GM21390 (cell line): ENCODE data around the gene RTKN2.

ENCODE experiments used
- ATAC-seq: cut with Tn5 transposase; IDR thresholded peaks from one replicate; pipeline ENCODE4 v1.9.1; 2021; ENCODE audit not compliant: unreplicated experiment

Gene RTKN2

DNA sequence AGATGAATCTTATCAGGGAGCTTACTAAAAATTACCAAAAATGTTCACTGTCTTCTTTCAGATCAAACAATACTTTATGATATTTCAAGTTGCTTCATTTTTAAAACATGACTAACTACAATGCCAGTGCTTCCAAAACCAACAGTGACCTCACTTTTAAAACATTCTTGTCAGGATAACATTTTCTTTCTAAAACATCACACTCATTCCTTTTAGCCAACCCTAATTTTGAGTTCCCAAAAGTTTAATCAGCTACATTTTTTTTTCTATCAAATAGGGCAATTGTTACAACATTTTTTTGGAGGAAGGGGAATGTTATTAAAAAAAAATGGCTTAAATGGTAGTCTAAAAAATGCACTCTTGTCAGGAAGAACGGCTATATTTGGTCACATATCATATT, 37.3 kb downstream of the RTKN2 start:
- ATAC-seq: no peak

GRCh38 chr10:62230344-62231121, 38.1 kb downstream of the RTKN2 start:
- ATAC-seq: no peak

DNA sequence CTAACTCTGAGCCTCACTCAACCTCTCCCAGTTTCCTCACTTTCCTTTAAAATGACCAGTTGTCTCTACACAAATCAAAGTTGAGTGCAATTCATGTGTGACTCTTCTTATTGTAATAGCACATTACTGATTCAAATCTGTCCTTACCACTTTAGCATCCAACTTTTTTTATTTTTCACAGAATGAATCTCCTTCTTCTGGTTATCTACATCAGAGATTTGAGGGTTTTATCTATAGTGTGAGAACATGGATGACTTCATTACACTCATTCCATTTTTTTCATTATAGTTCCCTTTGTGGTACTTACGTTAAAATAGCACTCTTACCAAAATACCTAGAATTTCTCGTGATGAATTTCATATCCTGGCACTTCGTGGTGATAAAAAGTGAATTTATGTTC, 43.3 kb downstream of the RTKN2 start:
- ATAC-seq: no peak

DNA sequence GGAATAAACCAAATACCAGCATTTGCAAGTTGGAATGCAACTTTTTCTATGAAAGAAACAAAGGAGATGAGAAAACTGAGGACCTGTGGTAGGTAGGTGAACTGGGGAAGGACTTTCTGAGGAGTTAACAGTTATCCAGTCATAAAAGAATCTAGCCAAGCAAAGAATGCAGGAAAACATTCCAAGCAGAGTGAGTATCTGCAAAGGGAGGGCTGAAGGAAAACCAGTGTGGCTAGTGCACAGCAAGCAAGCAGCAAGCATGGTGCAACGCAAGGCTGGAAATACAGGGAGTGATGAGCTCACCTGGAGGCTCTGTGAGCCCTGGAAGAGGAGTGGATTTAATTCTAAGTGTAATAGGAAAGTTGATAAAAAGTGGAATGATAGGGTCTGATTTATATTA, 44.0 kb downstream of the RTKN2 start:
- ATAC-seq: no peak

DNA sequence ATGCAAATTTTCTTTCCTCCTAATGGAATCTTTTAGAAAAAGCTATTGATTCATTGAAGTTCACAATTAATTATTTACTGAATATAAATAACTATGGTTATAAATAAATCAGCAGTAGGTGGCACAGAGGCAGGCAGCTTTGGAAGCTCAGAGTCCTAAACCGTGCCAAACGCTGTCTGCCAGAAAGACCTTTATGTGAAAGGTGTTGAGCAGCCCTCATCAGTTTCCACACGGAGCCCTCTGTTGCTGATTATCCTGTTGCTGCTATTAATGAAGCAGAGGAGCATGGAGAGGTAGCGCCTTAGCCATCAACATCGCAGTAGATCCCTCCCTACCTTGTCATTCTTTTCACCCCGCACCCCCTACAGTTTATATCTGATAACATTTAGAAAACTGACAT, 51.0 kb downstream of the RTKN2 start:
- ATAC-seq: no peak

- ATAC-seq: no peak
Observed at GRCh38 chr10:62214364-62214874, 54.2 kb downstream of the RTKN2 start.

DNA sequence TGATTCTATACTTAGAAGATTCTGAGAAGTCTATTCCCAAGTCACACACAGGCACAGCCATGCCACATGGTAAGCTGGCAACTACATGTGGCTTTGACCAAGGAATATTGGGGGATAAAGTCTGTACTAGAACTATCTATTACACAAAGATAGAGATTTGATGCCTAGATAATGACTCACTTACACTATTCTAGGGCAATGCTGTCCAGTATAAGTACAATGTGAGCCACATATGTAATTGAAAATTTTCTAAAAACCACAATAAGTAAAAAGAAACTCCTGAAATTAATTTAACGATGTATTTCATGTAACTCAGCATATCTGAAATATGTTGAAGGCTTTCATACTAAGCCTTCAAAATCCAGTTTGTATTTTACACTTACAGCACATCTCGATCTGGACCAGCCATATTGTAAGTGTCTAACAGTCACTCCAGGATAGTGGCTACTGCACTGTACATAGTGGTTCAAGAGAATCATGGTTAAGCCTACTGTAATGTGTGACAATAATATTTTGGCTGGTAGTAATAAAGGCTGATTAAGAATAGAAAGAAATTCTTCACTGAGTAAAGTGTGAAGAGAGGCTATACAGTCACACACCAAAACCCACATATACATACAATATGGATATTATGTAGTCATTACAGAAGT, 62.8 kb downstream of the RTKN2 start:
- ATAC-seq: no peak

DNA sequence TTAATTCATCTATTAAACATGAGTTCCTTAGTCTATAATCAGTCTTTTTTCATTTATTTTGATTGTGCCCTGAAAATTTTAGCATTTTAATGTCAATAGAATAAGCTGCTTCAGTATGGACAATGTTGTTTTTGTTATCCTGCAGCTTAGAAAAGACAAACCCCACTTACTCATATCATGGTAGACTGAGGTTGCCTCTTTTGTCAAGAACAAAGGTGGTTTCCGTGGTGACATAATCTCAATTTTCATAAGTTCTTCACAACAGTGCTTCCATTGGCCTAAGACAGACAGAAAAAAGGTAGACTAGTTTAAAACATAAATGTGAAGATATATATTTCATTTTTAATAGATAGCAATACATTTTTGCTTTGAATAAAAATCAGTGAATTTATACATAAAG, 69.1 kb downstream of the RTKN2 start:
- no peak for ATAC-seq

DNA sequence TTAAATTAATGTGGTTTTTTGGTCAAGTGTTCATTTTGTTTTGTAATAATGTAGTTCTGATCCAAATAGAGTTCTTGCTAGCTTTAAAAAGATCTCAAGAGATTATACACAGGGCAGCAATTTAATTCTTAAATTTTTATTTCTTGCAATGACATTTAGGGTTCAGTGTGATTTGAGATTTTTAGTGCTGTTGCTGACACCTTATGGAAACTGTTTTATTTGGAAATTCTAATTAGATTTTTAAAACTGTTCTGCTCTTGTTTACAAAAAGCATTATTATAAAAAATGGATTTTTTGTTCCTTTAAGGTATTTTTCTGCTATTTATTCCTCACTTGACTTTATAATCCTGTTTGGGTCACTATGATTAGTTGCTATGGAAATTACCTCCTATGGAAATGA, 72.1 kb downstream of the RTKN2 start:
- no peak for ATAC-seq

DNA sequence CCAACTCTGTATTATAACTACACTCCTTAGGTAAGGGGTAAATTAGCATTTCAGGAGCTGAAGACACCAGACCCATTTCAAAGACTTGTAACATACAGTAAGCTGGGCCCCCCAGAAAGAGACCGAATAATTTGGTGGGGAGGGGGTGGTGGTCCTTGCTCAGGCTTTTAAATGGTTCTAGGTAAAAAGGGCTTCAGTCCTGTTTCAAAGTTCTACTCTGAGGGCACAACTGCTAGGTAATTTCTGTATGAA, 73.0 kb downstream of the RTKN2 start:
- no peak for ATAC-seq

DNA sequence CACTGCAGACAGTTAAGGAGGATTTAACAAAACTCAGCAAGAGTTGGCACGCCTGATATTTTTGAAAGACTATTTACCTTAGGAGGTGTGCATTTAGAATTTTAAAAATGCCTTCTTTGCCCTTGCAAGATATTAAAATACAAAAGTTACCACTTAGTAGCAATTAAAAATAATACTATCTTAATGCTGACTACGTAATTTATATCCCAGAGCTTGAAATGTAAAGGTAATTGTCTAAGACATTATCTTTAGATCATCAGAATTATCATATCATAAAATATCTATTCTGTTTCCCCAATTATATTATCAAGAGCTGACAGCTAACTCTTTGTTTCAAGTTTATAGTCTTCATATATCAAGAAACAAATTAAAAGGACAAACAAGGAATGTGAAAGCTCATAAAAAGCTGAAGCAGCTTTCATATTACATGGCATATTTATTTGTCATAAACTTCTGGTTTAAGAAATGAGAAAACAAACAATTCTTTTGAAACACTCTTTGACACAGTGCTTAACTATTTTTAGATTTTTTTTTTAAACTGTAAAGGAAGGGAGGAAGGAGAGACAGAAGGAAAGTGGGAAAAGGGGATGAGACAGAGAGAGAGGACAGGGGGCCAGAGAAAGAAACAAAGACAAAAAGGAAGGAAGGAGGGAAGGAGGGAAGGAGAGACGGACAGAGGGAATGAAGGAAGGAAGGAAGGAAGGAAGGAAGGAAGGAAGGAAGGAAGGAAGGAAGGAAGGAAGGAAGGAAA, 73.5 kb downstream of the RTKN2 start:
- no peak for ATAC-seq

DNA sequence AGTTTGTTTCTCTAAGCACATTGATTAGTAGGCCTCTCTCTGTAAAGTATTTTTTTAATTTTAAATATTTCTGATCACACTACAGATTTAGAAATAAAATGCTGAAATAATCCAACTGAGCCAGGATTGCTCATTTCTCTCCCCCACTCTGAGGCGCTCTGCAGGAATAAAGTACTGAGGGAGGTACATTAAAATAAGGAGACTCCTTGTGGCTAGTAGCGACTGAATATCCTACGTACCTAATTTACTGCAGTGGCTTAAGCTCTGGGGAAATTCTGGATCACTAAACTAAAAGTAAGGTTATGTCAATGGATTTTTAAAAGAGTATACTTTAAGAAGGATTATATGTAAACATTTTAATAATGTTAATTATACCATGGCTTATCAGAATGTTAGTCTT, 75.2 kb downstream of the RTKN2 start:
- no peak for ATAC-seq

DNA sequence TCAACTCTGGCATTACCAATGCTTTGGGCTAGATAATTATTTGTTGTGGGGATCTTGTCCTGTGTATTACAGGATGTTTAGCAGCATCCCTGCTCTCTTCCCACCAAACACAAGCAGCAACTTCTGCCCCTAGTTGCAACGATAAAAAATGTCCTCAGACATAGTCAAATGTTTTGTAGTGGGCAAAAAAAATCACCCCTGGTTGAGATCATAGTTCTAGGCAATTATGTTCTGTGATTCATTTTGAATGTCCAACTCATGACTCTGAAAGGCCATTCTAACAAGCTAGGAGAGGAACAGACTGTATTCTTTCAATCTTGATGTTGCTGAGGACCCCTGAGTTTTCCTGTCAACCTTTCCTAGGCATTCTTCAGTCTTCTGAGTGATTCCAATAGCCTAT, 79.5 kb downstream of the RTKN2 start:
- no peak for ATAC-seq

- ATAC-seq: no peak
Observed at GRCh38 chr10:62188021-62188616, 80.5 kb downstream of the RTKN2 start.

DNA sequence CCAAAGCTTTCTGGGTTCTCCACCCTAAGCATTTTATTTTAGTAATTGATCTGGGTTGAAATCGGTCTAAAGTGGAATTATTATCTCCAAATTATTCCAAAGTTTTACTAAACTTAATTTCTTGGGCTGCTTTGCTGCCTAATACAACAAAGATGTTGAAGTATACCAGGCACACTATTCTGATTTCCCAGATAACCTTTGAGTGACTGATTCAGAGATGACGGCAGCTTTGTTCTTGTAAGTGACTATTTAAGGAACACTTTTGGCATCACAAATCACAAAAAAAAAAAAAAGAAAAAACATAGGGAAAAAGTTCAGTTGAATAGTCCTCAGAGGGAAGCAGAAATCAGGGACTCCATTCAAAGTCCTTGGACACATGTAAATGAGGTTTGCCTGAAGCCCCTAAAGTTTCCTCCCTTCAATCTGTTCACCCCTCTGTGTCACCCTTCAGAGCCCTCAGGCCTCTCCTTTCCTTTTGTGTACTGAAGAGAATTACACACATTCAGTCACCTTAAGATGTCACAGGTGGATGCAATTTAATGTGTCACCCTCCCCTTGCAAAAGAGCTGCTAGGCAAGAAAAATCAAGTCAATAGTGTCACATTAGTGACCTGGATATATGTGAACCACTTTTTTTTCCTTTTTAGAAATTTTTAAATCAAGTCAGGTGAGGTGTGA, 81.5 kb downstream of the RTKN2 start:
- no peak for ATAC-seq

DNA sequence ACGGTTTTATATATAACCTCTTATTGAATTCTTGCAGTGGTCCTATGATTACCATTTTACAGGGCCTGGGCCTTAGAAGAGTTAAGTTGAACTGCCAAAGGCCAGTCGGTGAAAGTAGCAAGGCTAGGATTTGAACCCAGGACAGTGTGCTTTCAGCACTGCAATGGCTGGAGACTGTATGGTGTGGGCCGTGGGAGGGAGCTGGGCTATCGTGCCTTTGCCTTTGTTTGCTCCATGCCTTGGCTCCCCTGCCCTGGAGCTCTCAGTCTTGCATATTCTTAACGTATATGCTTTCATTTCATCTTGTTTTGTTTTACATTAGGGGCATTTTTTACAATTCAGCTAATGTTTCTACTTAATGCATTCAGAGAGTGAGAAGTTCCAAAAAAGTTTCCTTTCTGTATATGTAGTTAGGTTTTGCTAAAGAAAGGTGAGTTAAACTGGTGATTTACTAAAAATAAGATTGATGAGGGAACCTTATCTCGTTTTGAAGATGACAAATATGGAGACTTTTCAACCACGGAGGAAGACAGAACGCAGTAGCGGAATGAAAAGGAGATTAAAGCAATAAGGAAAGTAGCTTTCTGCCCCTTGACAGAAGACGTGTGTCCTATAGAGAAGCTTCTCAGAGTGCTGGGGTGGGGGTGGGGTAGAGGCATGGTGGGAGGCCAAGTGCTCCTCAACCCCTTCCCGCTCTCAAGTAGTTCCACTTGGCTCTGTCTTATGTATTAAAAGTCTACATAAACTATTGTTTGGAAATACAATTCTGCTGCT, 82.5 kb downstream of the RTKN2 start:
- no peak for ATAC-seq

DNA sequence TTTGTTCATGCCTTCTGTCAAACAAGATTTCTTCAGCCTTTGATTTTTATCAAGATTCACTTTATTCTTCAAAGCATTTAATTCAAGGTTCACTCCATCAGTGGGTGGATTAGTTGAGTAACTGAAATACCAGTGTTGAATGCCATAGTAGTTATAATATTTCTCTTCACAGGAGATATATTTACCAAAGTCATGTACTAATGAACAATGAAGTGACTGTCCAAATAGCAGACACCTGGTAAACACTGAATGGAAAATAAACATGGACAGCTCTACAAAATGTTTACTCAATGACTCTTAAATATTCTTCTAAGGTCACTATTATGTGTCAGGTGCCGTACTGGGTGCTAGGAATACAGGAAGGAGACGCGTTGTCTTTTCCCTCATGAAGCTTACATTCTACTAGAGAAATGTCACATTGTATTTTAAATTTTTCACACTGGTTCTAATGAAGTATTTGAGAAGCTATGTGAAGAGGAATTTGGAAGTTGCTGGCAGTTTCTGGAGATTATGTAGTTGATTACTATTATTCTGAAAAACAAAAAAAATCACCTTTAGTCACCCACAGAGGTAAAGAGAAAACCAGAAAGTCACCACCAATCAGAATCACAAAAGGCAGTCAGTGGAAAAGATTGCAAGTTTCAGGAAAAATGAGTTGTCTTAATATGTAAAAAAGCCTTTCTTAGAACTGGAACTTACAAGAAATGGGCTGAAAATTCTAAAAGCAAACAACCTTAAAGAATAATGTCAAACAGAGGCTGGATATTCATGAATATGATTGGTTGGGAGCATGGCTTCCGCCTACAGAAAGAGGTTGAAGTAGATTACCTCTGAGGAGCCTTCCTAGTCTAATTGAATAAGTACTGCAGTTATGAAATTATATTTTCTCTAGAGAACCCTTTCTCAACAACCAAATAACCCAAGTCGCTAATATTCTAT, 84.5 kb downstream of the RTKN2 start:
- ATAC-seq: no peak

- peak; percentile 87 for ATAC-seq
Observed at GRCh38 chr10:62183442-62183841, 85.2 kb downstream of the RTKN2 start.

DNA sequence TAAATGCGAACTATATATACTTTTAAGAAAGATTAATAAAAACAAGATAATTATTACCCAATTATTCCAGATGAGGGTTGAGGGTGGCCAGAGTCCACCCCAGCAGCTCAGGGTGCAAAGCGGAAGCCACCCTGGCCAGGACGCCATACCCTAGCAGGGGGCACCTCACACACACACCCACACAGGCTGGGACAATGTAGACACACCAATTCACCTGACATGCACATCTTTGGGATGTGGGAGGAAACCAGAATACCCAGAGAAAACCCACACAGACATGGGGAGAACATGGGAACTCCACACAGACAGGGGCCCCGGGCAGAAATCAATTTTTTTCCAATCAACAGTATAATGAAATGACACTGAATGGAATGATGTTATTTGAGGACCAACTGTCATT, 86.0 kb downstream of the RTKN2 start:
- ATAC-seq: no peak
